VCaP (cell line): ENCODE data around the gene CFAP210.
"Not testable (repeated sequence)": the region's sequence is repeated elsewhere in the genome, so short reads cannot be mapped to it uniquely, and the experiment has no call there.

Source experiments
- H3K27ac ChIP-seq: fragments of 450-650 bp; 2 replicates; pipeline ENCODE4 v1.5.1; 2017
- TF ChIP-seq, protein P1 (sequence below): fragments of 450-650 bp; conservative IDR thresholded peaks from 2 replicates; pipeline ENCODE4 v1.5.1; 2017; ENCODE audit warnings: mild to moderate bottlenecking, moderate library complexity

The CFAP210 gene

GRCh38 chr2:169619946-169620345, 74.3 kb downstream of the CFAP210 start:
- TF ChIP-seq, protein P1, sequence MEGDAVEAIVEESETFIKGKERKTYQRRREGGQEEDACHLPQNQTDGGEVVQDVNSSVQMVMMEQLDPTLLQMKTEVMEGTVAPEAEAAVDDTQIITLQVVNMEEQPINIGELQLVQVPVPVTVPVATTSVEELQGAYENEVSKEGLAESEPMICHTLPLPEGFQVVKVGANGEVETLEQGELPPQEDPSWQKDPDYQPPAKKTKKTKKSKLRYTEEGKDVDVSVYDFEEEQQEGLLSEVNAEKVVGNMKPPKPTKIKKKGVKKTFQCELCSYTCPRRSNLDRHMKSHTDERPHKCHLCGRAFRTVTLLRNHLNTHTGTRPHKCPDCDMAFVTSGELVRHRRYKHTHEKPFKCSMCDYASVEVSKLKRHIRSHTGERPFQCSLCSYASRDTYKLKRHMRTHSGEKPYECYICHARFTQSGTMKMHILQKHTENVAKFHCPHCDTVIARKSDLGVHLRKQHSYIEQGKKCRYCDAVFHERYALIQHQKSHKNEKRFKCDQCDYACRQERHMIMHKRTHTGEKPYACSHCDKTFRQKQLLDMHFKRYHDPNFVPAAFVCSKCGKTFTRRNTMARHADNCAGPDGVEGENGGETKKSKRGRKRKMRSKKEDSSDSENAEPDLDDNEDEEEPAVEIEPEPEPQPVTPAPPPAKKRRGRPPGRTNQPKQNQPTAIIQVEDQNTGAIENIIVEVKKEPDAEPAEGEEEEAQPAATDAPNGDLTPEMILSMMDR, result no peak
- no peak overlapping the region for H3K27ac ChIP-seq

GRCh38 chr2:169615982-169616381, 78.2 kb downstream of the CFAP210 start:
- not testable (repeated sequence) for H3K27ac ChIP-seq

GRCh38 chr2:169613876-169614275, 80.3 kb downstream of the CFAP210 start:
- TF ChIP-seq, protein P1, result no peak
- no peak overlapping the region for H3K27ac ChIP-seq

GRCh38 chr2:169609264-169609663, 84.9 kb downstream of the CFAP210 start:
- TF ChIP-seq, protein P1, result no peak
- H3K27ac ChIP-seq, result no peak overlapping the region

DNA sequence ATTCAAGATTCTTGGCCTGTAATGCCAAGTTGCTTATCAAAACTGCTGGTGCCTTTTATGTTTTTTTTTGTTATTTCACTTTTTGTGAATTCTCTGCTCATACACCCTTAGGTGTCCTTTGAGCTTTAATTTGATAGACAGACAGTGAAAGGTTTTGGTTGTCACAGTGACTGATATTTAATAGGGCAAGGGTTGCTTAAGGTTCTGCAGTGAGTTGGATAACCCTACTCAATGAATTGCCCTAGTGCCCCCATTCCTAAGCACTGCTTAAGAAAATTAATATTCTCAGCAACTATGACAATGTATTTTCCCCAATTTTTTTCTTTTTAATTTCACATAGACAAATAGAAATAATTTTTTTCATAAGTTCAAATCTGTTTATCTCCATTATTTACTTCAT, 94.6 kb downstream of the CFAP210 start:
- no peak overlapping the region for H3K27ac ChIP-seq
- TF ChIP-seq, protein P1, result no peak

DNA sequence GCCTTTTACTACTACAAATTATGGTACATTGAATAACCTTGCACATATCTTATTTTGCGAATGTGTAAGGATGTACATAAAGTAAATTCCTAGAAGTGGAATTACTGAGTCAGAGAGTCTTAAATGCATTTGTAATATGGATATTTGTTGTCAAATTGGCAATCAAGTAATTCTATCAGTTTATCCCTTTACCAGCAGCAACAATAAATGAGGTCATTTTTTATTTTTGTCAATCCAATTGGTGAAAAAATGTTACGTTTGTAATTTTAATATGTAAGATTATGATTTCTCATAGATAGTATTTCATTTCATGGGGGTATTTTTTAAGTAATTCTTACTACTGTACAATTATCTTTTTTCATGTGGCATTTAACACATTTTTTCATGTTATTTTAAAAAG, 95.2 kb downstream of the CFAP210 start:
- no peak overlapping the region for H3K27ac ChIP-seq
- TF ChIP-seq, protein P1, result no peak

DNA sequence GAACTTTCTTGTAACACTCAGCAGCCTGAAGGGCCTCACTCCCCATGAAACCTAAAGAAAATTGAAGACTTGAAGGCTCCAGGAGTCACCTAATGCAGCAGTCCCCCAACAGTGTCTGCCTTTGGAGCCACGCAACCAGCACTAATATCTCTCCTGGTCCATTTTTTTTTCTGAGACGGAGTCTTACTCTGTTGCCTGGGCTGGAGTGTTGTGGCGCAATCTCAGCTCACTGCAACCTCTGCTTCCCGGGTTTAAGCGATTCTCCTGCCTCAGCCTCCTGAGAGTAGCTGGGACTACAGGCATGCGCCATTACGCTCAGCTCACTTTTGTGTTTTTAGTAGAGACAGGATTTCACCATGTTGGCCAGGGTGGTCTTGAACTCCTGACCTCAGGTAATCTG, 97.7 kb downstream of the CFAP210 start:
- H3K27ac ChIP-seq, result not testable (repeated sequence)
